ENCODE measurements around the gene SPATA2L.
A peak's percentile ranks its signal among the peaks of the same experiment; 100 is the strongest.

SPATA2L gene

GRCh38 chr16:89727406-89728120 is 26.1 kb upstream of the SPATA2L start:
- no peak for DNase-seq

GRCh38 chr16:89723279-89724250 is 22.1 kb upstream of the SPATA2L start:
- no peak for DNase-seq

- no peak for DNase-seq
Measured at GRCh38 chr16:89722392-89723278, 21.1 kb upstream of the SPATA2L start.

GRCh38 chr16:89721546-89722391 is 20.3 kb upstream of the SPATA2L start:
- DNase-seq = no peak

GRCh38 chr16:89720813-89721545 is 19.5 kb upstream of the SPATA2L start, which contains the start of the genes VPS9D1 and ZNF276:
Gene VPS9D1, minus strand, starts transcription at chr16:89720898. Its CDS starts 37 bp downstream, at chr16:89720861.
Gene ZNF276, plus strand, starts transcription at chr16:89721537. Its CDS starts 104 bp downstream, at chr16:89721641.
- peak; percentile 68 for DNase-seq

GRCh38 chr16:89720551-89720812 is 19.0 kb upstream of the SPATA2L start:
- no peak for DNase-seq

GRCh38 chr16:89717688-89718505 is 16.4 kb upstream of the SPATA2L start:
- DNase-seq = no peak

- no peak for DNase-seq
Measured at GRCh38 chr16:89716916-89717687, 15.6 kb upstream of the SPATA2L start.

- no peak for DNase-seq
Measured at GRCh38 chr16:89716493-89716892, 15.0 kb upstream of the SPATA2L start.

- no peak for DNase-seq
Measured at GRCh38 chr16:89712274-89712781, 10.8 kb upstream of the SPATA2L start.

GRCh38 chr16:89711601-89712273 is 10.2 kb upstream of the SPATA2L start:
- no peak for DNase-seq

- DNase-seq = no peak
Measured at GRCh38 chr16:89710709-89711564, 9.4 kb upstream of the SPATA2L start.

GRCh38 chr16:89709716-89710432 is 8.4 kb upstream of the SPATA2L start:
- DNase-seq = no peak

GRCh38 chr16:89709166-89709565 is 7.7 kb upstream of the SPATA2L start:
- DNase-seq = no peak

- no peak for DNase-seq
Measured at GRCh38 chr16:89708481-89708931, 7.0 kb upstream of the SPATA2L start.

GRCh38 chr16:89707695-89708094 is 6.2 kb upstream of the SPATA2L start:
- DNase-seq = no peak
